SH-SY5Y (cell line): ENCODE measurements around the gene COL24A1.
A peak's percentile ranks its signal among the peaks of the same experiment; 100 is the strongest.

Experiments
- GATA2 ChIP-seq: IDR thresholded peaks from 2 replicates; pipeline ENCODE4 v1.6.1; 2011; ENCODE audit warnings: mild to moderate bottlenecking, low read depth, low read length
- GATA3 ChIP-seq: IDR thresholded peaks from 2 replicates; pipeline ENCODE4 v1.6.1; 2011; ENCODE audit warnings: low read depth, mild to moderate bottlenecking, low read length, moderate library complexity

The COL24A1 gene

DNA sequence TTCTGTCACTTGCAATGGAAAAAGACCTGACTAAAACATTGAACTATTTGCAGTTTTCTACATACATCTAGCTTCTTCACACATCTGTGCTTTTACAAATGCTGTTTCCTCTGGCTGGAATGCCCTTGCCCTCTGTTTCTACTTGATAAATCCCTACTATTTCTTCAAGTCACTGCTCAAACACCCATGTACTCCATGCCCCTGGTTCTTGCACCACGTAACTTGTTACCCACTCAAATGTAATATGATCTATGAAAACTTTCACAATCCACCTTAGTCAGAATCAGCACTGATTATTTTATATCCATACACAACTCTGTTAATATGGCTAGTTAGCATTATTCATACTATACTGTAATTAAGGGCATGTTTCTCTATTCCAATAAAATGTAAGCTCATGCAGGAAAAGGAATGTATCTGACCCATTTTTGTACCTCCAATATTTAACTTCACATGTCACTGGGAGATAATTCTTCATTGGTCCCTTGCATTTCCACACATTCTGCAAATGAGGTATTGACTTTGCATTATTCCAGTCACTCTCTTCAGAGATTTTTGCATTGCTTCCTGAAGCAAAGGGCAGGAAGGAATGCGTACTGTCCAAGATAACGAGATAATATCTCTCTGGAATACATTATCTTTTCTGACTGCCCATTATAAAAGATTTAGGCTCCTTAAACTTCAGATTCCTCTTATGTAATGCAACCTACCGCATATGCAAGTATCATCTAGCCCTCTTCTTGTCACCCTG is 158.3 kb downstream of the COL24A1 start:
- TF ChIP-seq GATA2 (no peak), GATA3 (no peak)

GRCh38 chr1:85992791-85993190 is 163.8 kb downstream of the COL24A1 start:
- TF ChIP-seq GATA3 (no peak), GATA2 (no peak)

- TF ChIP-seq GATA2 (no peak), GATA3 (no peak)
Measured at GRCh38 chr1:85991261-85991660, 165.3 kb downstream of the COL24A1 start.

GRCh38 chr1:85984636-85985035 is 171.9 kb downstream of the COL24A1 start:
- no peak for TF ChIP-seq GATA2
- TF ChIP-seq GATA3: no peak

- no peak for TF ChIP-seq GATA2
- TF ChIP-seq GATA3: no peak
Measured at GRCh38 chr1:85983316-85983715, 173.3 kb downstream of the COL24A1 start.

GRCh38 chr1:85976516-85977205 is 179.9 kb downstream of the COL24A1 start:
- TF ChIP-seq GATA2: no peak
- no peak for TF ChIP-seq GATA3

DNA sequence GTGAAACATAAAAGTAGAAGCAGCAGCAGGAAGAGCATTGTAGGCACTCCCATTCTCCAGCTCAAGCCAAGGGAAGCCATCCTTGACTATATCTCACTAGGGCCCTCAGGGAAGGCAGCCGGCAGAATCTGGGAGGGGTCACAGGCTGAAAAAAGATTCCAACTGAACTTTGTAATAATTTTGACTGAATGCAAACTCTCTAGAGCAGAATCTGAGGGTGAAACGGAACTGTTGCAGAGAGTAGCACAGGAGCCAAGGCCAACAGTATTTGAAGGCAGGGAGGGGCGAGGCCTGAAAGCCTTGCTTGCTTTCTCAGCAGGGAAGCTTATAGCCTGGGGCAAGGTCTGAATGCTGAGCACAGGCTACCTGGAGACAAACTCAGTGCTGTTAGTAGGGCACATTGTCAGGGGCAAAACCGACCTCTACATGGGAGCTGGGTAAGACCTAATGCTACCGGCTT is 180.6 kb downstream of the COL24A1 start:
- no peak for TF ChIP-seq GATA2
- no peak for TF ChIP-seq GATA3

GRCh38 chr1:85962457-85962856 is 194.1 kb downstream of the COL24A1 start:
- no peak for TF ChIP-seq GATA2
- no peak for TF ChIP-seq GATA3

GRCh38 chr1:85957760-85958159 is 198.8 kb downstream of the COL24A1 start:
- TF ChIP-seq GATA2: no peak
- no peak for TF ChIP-seq GATA3

GRCh38 chr1:85955218-85955617 is 201.4 kb downstream of the COL24A1 start:
- peak; percentile 50 for TF ChIP-seq GATA2

DNA sequence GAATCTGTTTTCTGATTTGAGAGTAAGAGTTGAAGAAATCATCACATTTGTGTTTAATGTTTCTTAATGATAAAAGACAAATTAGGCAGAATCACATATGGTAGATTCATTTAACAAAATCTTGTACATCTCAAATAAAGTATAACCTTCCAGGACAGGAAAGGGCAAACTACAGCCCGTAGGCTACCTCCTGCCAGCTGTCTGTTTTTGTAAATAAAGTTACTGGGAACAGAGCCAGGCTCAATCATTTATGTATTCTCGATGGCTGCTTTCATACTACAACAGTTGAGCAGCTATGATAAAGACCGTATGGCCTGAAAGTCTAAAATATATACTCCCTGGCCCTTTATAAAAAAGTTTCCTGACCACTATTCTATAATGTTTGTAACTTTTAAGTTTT is 204.1 kb downstream of the COL24A1 start:
- TF ChIP-seq GATA3 (no peak), GATA2 (peak; percentile 33; the same call in 1 of the 2 replicates)

- no peak for TF ChIP-seq GATA2
- TF ChIP-seq GATA3: no peak
Measured at GRCh38 chr1:85947186-85947585, 209.4 kb downstream of the COL24A1 start.

DNA sequence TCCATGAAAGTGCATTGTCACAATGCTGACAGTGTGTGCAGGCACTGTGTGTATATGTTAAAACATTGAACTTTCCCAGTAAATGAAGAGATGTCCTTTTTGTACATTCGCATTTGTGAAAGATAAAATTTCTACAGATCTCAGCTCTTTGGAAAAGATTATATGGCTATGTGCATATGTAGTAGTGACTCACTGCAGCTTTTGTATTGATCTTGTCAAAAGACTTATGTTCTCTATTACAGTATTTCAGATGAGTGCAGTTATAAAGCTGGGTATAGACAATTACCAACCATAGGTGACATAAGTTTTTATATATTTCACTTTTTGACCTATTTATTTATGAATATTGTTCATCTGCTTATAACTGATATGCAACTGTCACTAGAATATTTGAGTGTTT is 212.6 kb downstream of the COL24A1 start:
- TF ChIP-seq GATA3 (no peak), GATA2 (no peak)

GRCh38 chr1:85943526-85943925 is 213.0 kb downstream of the COL24A1 start:
- TF ChIP-seq GATA3: no peak
- no peak for TF ChIP-seq GATA2
